Measurements from ENCODE around the gene ANKLE1. TPM values are rescaled to one million over a fixed set of nuclear protein-coding genes. Genes with fewer than 3 reads are reported as not detected.
A peak's percentile ranks its signal among the peaks of the same experiment; 100 is the strongest.

ANKLE1 gene, protein sequence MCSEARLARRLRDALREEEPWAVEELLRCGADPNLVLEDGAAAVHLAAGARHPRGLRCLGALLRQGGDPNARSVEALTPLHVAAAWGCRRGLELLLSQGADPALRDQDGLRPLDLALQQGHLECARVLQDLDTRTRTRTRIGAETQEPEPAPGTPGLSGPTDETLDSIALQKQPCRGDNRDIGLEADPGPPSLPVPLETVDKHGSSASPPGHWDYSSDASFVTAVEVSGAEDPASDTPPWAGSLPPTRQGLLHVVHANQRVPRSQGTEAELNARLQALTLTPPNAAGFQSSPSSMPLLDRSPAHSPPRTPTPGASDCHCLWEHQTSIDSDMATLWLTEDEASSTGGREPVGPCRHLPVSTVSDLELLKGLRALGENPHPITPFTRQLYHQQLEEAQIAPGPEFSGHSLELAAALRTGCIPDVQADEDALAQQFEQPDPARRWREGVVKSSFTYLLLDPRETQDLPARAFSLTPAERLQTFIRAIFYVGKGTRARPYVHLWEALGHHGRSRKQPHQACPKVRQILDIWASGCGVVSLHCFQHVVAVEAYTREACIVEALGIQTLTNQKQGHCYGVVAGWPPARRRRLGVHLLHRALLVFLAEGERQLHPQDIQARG
- polyA plus RNA-seq = 6.1 TPM

GRCh38 chr19:17281391-17282304 lies at the start of gene ANKLE1:
TSS of gene ANKLE1 (plus strand) at chr19:17281901. CDS start at chr19:17281921, 20 bp downstream.
- peak within 1 kb of the TSS; percentile 83 to 93 (median 90) for H3K4me3 Mint-ChIP-seq
- no peaks in the 10 kb centered on the region for H3K9me3 Mint-ChIP-seq
- no peaks in the 10 kb centered on the region for H3K27me3 Mint-ChIP-seq
- peak within 1 kb of the TSS in 2 of 3 donors; percentile 53 to 90 for H3K27ac Mint-ChIP-seq
- peaks cover 0 to 4% (median 0%) of the 10 kb centered on the region in 3 donors for H3K4me1 Mint-ChIP-seq
- H3K36me3 Mint-ChIP-seq = no peaks in the 10 kb centered on the region

DNA sequence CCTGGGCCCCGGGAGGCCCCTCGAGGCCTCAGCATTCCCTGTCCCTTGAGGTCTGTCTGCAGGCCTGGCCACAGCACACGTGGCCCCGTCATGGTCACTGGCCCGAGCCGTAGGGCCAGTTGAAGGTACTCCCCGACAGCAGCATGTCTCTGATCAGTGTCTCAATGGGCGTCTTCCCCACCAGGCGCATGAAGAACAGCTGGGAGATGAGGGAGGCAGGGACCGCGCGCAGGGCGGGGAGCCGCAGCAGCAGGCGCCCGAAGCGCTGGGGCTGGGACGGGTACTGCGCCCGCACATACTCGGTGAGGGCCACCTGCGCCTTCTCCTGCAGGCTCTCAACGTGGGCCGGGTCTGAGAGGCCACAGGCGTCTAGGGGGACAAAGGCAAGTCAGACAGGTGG lies 49.4 kb upstream of the ANKLE1 start:
- no peaks in the 10 kb centered on the region for H3K36me3 Mint-ChIP-seq
- peaks cover 0 to 4% (median 3%) of the 10 kb centered on the region in 3 donors for H3K4me1 Mint-ChIP-seq
- no peak overlapping the region for H3K27ac Mint-ChIP-seq
- H3K27me3 Mint-ChIP-seq = no peaks in the 10 kb centered on the region
- H3K9me3 Mint-ChIP-seq = no peaks in the 10 kb centered on the region
- peak overlapping the region in 1 of 4 donors; percentile 50 for H3K4me3 Mint-ChIP-seq

DNA sequence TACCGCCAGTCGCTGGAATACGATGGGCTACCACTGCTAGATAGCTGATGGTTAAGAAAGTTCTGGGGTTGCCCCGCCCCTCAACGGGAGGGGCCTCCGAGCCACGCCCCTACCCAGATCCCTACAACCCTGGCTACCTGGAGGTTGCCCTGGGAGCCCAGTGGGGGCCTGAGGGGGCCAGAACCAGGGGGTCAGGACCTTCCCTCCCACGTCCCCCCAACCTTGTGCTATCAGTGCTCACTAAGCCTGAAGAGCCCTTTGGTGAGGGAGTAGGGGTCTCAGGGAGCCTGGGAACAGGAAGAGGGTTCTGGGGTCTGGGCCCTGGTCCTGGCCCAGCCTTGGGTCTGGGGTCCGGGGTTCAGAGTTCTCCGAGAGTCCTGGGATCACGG lies 46.8 kb upstream of the ANKLE1 start:
- Mint-ChIP-seq H3K27me3 (no peaks in the 10 kb centered on the region), H3K4me3 (peak overlapping the region; percentile 72 to 90 (median 85)), H3K9me3 (no peaks in the 10 kb centered on the region), H3K27ac (no peak overlapping the region), H3K4me1 (peaks cover 0 to 4% (median 3%) of the 10 kb centered on the region in 3 donors), H3K36me3 (no peaks in the 10 kb centered on the region)

- H3K27ac Mint-ChIP-seq = no peak overlapping the region
- no peaks in the 10 kb centered on the region for H3K36me3 Mint-ChIP-seq
- H3K4me1 Mint-ChIP-seq = peaks cover 0 to 4% (median 3%) of the 10 kb centered on the region in 3 donors
- peak overlapping the region; percentile 72 to 90 (median 85) for H3K4me3 Mint-ChIP-seq
- no peaks in the 10 kb centered on the region for H3K9me3 Mint-ChIP-seq
- H3K27me3 Mint-ChIP-seq = no peaks in the 10 kb centered on the region
Measured at GRCh38 chr19:17235300-17235970, 46.3 kb upstream of the ANKLE1 start.

DNA sequence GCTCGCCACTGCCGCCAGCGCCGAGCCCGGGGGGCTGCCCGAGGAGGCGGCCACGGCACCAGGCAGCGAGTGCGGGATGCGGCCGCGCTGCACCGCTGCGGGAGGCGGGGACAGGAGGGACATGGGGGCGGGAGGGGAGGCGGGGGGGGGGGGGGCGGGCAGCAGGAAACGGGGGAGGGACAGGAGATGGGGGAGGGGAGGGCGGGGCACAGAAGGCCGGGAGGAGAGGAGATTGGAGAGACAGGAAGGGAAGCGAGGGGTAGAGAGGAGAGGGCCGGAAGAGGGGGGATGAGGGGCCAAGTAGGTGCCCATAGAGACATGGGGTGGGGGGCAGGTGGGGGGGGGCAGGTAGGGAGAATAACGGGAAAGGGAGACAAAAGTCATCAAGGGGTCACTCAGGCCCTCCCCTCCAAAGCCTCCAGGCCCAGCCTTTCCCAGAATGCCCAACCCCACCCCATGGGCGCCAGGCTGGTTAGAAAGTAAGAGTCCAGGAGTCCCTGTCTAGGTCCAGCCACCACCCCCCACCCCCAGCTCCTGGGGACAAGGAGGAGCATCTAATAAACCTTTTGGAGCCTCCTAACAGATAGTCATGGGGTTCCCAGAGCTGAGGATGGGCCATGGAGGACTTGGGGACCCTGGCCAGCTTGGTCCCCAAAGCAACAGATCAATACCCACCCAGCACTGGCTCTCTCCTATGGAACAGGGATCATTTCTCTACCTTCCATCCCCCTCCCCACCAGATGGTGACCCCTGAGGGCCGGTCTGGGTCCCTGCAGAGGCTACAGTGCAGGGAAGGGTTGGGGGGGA lies 45.5 kb upstream of the ANKLE1 start:
- Mint-ChIP-seq H3K27me3 (no peaks in the 10 kb centered on the region), H3K27ac (no peak overlapping the region), H3K36me3 (no peaks in the 10 kb centered on the region), H3K9me3 (no peaks in the 10 kb centered on the region), H3K4me3 (peak overlapping the region in 3 of 4 donors; percentile 34 to 83 (median 49)), H3K4me1 (peaks cover 0 to 8% (median 3%) of the 10 kb centered on the region in 3 donors)

- H3K4me1 Mint-ChIP-seq = peaks cover 0 to 8% (median 3%) of the 10 kb centered on the region in 3 donors
- peak overlapping the region in 1 of 4 donors; percentile 73 for H3K4me3 Mint-ChIP-seq
- H3K27ac Mint-ChIP-seq = no peak overlapping the region
- H3K27me3 Mint-ChIP-seq = no peaks in the 10 kb centered on the region
- H3K9me3 Mint-ChIP-seq = no peaks in the 10 kb centered on the region
- H3K36me3 Mint-ChIP-seq = no peaks in the 10 kb centered on the region
Measured at GRCh38 chr19:17236811-17237543, 44.7 kb upstream of the ANKLE1 start.

DNA sequence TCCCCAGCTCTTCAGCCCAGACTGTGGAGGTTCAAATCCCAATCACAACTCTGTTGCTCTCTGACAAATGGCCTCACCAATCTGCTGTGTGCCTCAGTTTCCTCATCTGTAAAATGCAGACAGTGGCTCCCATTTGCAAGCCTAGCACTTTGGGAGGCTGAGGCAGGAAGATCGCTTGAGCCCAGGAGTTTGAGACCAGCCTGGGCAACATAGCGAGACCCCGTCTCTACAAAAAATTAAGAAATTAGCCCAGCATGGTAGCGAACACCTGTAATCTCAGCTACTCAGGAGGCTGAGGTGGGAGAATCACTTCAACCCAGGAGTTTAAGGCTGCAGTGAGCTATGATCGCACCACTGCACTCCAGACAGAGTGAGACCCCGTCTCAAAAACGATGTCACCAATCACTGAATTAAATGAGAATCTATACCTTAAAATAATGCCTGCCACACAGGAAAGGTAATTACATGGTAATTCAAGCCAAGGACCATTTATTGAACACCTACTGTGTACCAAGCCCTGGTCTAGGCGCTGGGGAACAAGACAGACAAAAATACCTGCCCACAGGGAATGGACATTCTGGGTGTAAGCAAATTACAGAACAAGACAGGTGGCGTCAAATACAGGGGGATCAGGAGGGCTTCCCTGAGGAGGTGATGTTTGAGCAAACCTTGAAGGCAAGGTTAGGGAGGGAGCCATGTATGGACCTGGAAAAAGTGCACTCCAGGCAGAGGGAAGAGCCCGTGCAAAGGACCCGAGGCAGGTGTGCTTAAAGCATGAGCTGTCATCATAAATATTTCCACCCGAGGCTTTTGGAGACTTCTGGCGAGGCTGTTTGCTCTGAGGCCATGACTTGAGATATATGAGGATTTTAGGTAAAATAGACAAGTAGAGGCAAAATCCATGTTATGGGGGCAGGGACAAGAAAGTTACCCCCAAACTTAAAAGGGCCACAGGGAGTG lies 43.7 kb upstream of the ANKLE1 start:
- Mint-ChIP-seq H3K4me1 (peaks cover 5 to 8% (median 8%) of the 10 kb centered on the region in 3 donors), H3K27me3 (no peaks in the 10 kb centered on the region), H3K4me3 (peak overlapping the region in 1 of 4 donors; percentile 74), H3K36me3 (no peaks in the 10 kb centered on the region), H3K9me3 (no peaks in the 10 kb centered on the region), H3K27ac (no peak overlapping the region)

DNA sequence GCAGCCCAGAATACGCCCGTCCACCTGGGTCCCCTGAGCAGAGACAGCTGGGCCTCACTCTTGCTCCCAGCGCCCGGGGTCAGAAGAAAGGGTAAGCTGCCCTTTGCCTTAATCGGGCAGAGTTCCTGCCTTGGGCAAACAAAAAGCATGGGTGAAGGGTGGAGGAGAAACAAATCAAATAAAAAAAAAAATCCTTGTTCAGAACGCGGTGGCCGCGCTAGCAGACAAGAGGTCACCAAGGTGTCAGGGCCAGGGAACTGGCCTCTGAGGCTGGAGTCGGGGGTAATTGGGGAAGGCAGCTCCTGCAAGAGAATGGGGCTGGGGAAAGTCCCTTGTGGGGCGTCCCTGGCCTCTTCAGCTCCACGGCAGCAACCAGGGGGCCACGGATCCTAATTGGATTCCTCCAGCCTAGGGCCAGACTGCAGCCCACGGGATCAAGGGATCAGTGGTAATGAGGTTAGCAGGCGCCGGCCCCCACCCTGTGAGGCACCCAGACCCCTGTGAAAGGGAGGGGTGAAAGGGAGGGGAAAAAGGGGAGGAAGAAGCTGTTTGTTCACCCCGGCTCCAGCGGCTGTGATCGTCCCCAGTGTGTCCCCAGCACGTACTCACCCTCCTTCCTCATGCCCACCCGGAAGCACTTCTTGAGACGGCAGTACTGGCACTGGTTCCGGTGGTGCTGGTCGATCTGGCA lies 41.5 kb upstream of the ANKLE1 start:
- Mint-ChIP-seq H3K4me1 (peaks cover 4 to 8% (median 5%) of the 10 kb centered on the region in 3 donors), H3K27ac (peak overlapping the region in 1 of 3 donors; percentile 72), H3K36me3 (no peaks in the 10 kb centered on the region), H3K27me3 (no peaks in the 10 kb centered on the region), H3K9me3 (no peaks in the 10 kb centered on the region), H3K4me3 (peak overlapping the region in 2 of 4 donors; percentile 12 to 64)

DNA sequence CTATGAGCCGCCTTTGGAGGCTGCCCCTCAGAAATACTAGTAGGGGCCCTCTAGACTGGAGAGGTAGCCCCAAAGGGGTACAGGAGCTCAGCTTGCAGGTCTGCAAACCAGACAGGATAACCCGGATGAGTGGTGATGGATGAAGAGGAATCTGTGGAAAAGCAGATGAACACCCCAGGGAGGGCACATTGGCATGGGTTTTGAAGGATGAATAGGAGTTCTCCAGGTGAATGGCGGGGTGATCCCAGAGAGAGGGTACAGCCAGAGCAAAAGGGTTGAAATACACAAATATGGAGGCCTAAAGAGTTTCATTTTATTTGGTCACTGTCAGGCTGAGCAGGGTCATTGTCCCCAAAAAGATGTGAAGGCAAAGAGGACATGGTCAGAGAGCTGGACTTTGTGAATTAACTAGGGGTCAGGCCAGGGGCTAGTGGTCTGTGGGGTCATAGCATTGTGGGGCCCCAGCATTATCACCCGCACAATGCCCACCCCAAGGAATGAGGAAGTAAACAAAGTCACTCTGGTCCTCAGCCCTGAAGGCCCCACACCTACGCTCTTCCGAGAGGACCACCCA lies 40.8 kb upstream of the ANKLE1 start:
- Mint-ChIP-seq H3K9me3 (no peaks in the 10 kb centered on the region), H3K27ac (peak overlapping the region in 2 of 3 donors; percentile 72 to 84), H3K4me1 (peaks cover 4 to 8% (median 5%) of the 10 kb centered on the region in 3 donors), H3K27me3 (no peaks in the 10 kb centered on the region), H3K36me3 (no peaks in the 10 kb centered on the region), H3K4me3 (peak overlapping the region in 2 of 4 donors; percentile 12 to 64)

DNA sequence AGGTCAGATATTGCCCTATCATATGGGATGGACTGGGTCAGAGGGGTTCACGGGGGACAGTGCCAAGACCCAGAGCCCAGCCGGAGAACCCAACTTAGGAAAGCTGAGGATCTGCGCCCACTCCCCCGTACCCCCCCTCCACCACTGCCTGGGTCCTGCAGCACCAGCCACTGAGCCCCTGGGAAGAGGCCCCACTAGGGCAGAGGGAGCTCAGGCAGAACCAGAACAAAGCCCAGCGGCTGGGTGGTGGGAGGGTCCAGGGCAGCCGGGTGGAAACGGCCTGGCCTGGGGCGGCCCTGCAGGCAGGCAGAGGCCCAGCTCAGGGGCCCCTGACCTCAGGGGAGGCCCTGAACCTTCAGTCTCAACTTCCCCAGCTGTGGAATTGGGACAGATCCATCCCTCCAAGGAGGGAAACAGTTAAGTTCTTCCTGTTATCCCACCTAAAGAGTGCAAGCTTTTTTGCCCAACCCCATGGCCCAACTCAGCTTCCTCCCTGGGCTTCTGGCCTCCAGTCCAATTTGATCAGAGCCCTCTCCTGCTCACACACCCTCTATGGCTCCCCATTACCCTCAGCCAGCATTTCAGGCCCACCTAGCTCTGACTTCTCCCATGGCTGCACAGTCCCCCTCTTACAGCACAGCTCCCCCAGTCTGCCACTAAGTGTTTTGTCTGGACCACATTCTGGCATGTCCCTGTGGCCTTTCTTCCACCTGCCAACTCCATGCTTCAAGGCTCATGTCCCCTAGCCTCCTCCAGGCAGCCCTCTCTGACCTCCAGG lies 39.1 kb upstream of the ANKLE1 start:
- Mint-ChIP-seq H3K36me3 (no peaks in the 10 kb centered on the region), H3K4me1 (peaks cover 4 to 11% (median 5%) of the 10 kb centered on the region in 3 donors), H3K9me3 (no peaks in the 10 kb centered on the region), H3K27ac (peak overlapping the region in 2 of 3 donors; percentile 56 to 82), H3K27me3 (no peaks in the 10 kb centered on the region), H3K4me3 (peak overlapping the region in 3 of 4 donors; percentile 15 to 64 (median 49))

Data from IgD-negative memory B cell (primary cell).